IMR-90 (cell line): Measurements from ENCODE around the gene PTPRQ. TPM values are rescaled to one million over a fixed set of nuclear protein-coding genes. Genes with fewer than 3 reads are reported as not detected.

Source experiments
- ATAC-seq: fragments of 200-7000 bp; cut with Tn5 transposase; 2 replicates; pipeline ENCODE4 v1.9.1; 2020; ENCODE audit warnings: low read depth, mild to moderate bottlenecking, moderate library complexity
- BruUV-seq: library from RNA; stranded (reverse); fragments of 400-500 nt; replicated peaks from 2 replicates; lab custom pipeline; 2021; lab: Mats Ljungman, UMichigan
- CTCF ChIA-PET: fragments of 300-600 bp; formaldehyde crosslinking; extraction: SDS; loops from one replicate; lab custom pipeline; 2021; ENCODE audit warnings: antibody characterized with exemption; lab: Yijun Ruan, JAX
- POLR2A ChIA-PET: fragments of 300-600 bp; sonication (Branson Sonifier 250); formaldehyde crosslinking; loops from one replicate; lab custom pipeline; 2022; ENCODE audit warnings: antibody characterized with exemption; ENCODE audit not compliant: unreplicated experiment; lab: Charles Lee
- DNase-seq: peaks from one replicate; pipeline ENCODE4 v3.0.0; 2013
- H2AFZ ChIP-seq: replicated peaks from 2 replicates; pipeline ENCODE3; 2013; ENCODE audit warnings: low read length, mild to moderate bottlenecking; ENCODE audit not compliant: poor library complexity
- H2AK5ac ChIP-seq: 2 replicates; pipeline ENCODE4 v1.6.1; 2013; ENCODE audit warnings: low read depth, low read length, inconsistent platforms
- H2AK9ac ChIP-seq: replicated peaks from 2 replicates; pipeline ENCODE3; 2013; ENCODE audit warnings: mild to moderate bottlenecking, low read depth, low read length, moderate library complexity; ENCODE audit not compliant: poor library complexity
- H2BK120ac ChIP-seq: 2 replicates; pipeline ENCODE4 v1.6.1; 2013; ENCODE audit warnings: low read depth, low read length, inconsistent platforms
- H2BK15ac ChIP-seq: 3 replicates; pipeline ENCODE4 v1.6.1; 2013; ENCODE audit warnings: low read depth, low read length, inconsistent platforms
- H2BK20ac ChIP-seq: 2 replicates; pipeline ENCODE4 v1.6.1; 2013; ENCODE audit warnings: low read depth, mild to moderate bottlenecking, inconsistent platforms, low read length, moderate library complexity
- H2BK5ac ChIP-seq: 2 replicates; pipeline ENCODE4 v1.6.1; 2013; ENCODE audit warnings: mild to moderate bottlenecking, low read depth, low read length, inconsistent platforms; ENCODE audit not compliant: poor library complexity, severe bottlenecking
- H3K14ac ChIP-seq: replicated peaks from 2 replicates; pipeline ENCODE4 v1.6.1; 2013; ENCODE audit warnings: low read depth, low read length, inconsistent platforms
- H3K18ac ChIP-seq: 2 replicates; pipeline ENCODE4 v1.6.1; 2013; ENCODE audit warnings: low read depth, low read length, control low read depth
- H3K23ac ChIP-seq: 2 replicates; pipeline ENCODE4 v1.6.1; 2013; ENCODE audit warnings: low read depth, low read length, inconsistent platforms
- H3K27ac ChIP-seq: 2 replicates; pipeline ENCODE4 v1.5.1; 2013; ENCODE audit warnings: mild to moderate bottlenecking, control low read depth, low read length; ENCODE audit not compliant: insufficient read depth
- H3K27me3 ChIP-seq: 2 replicates; pipeline ENCODE4 v1.6.1; 2013; ENCODE audit warnings: low read length; ENCODE audit not compliant: control insufficient read depth, insufficient read depth
- H3K36me3 ChIP-seq: 2 replicates; pipeline ENCODE4 v1.6.1; 2013; ENCODE audit warnings: low read length, mixed read lengths; ENCODE audit not compliant: control insufficient read depth, insufficient read depth
- H3K4ac ChIP-seq: 2 replicates; pipeline ENCODE4 v1.6.1; 2013; ENCODE audit warnings: low read depth, low read length, inconsistent platforms
- H3K4me1 ChIP-seq: 2 replicates; pipeline ENCODE4 v1.6.1; 2013; ENCODE audit warnings: low read length, mixed read lengths; ENCODE audit not compliant: control insufficient read depth, insufficient read depth
- H3K4me2 ChIP-seq: 2 replicates; pipeline ENCODE4 v1.6.1; 2013; ENCODE audit warnings: low read depth, mild to moderate bottlenecking, control low read depth, low read length, moderate library complexity
- H3K4me3 ChIP-seq: 2 replicates; pipeline ENCODE4 v1.5.1; 2013; ENCODE audit warnings: low read depth, mild to moderate bottlenecking, control low read depth, low read length, moderate library complexity; ENCODE audit not compliant: insufficient read depth
- H3K56ac ChIP-seq: 2 replicates; pipeline ENCODE4 v1.6.1; 2013; ENCODE audit warnings: low read length, inconsistent platforms; ENCODE audit not compliant: insufficient read depth; ENCODE audit errors: extremely low read depth
- H3K79me1 ChIP-seq, 2 experiments: 2 replicates each; pipeline ENCODE4 v1.6.1; 2013; ENCODE audit warnings: low read length in 2 of 2, inconsistent platforms in 1 of 2, low read depth in 1 of 2
- H3K9ac ChIP-seq: 2 replicates; pipeline ENCODE4 v1.6.1; 2013; ENCODE audit warnings: low read depth, low read length, control low read depth
- H3K9me1 ChIP-seq: 2 replicates; pipeline ENCODE4 v1.6.1; 2013; ENCODE audit warnings: low read length, inconsistent platforms; ENCODE audit not compliant: insufficient read depth
- H3K9me3 ChIP-seq: 2 replicates; pipeline ENCODE4 v1.6.1; 2013; ENCODE audit warnings: low read length; ENCODE audit not compliant: control insufficient read depth, insufficient read depth
- H4K20me1 ChIP-seq: 2 replicates; pipeline ENCODE4 v1.6.1; 2013; ENCODE audit warnings: low read length, inconsistent platforms; ENCODE audit not compliant: insufficient read depth
- H4K5ac ChIP-seq: 2 replicates; pipeline ENCODE4 v1.6.1; 2013; ENCODE audit warnings: mild to moderate bottlenecking, low read depth, low read length, control low read depth
- H4K8ac ChIP-seq, 2 experiments: 2 replicates each; pipeline ENCODE4 v1.6.1; 2013; ENCODE audit warnings: low read depth in 2 of 2, low read length in 2 of 2, control low read depth in 1 of 2, inconsistent platforms in 1 of 2
- H4K91ac ChIP-seq: 2 replicates; pipeline ENCODE4 v1.6.1; 2013; ENCODE audit warnings: low read depth, low read length, inconsistent platforms; ENCODE audit not compliant: insufficient read depth
- BHLHE40 ChIP-seq: fragments of 150-350 bp; IDR thresholded peaks from 2 replicates; pipeline ENCODE4 v1.6.1; 2016; ENCODE audit warnings: mild to moderate bottlenecking, low read depth, low read length
- CEBPB ChIP-seq: IDR thresholded peaks from 2 replicates; pipeline ENCODE4 v1.6.1; 2012; ENCODE audit warnings: low read depth, low read length, improper control_type of control experiment
- CHD1 ChIP-seq: IDR thresholded peaks from 2 replicates; pipeline ENCODE4 v1.6.1; 2012; ENCODE audit warnings: low read depth, low read length, improper control_type of control experiment
- MAZ ChIP-seq: IDR thresholded peaks from 2 replicates; pipeline ENCODE4 v1.6.1; 2012; ENCODE audit warnings: low read depth, mild to moderate bottlenecking, low read length, improper control_type of control experiment, moderate library complexity, borderline replicate concordance
- NFE2L2 ChIP-seq: fragments of 150-350 bp; IDR thresholded peaks from 2 replicates; pipeline ENCODE4 v1.6.1; 2016; ENCODE audit warnings: low read depth, mild to moderate bottlenecking, low read length
- POLR2A ChIP-seq: IDR thresholded peaks from 2 replicates; pipeline ENCODE4 v1.6.1; 2012; ENCODE audit warnings: mild to moderate bottlenecking, low read depth, low read length
- RAD21 ChIP-seq: IDR thresholded peaks from 2 replicates; pipeline ENCODE4 v1.6.1; 2012; ENCODE audit warnings: low read length, improper control_type of control experiment
- SMC3 ChIP-seq: fragments of 150-350 bp; IDR thresholded peaks from 2 replicates; pipeline ENCODE4 v1.6.1; 2016; ENCODE audit warnings: low read depth, mild to moderate bottlenecking, antibody characterized with exemption, low read length, moderate library complexity
- WGBS, 2 experiments: methylation state at CpG; one replicate each; pipeline versions ENCODE4 v1.1.5 to v1.1.7; 2013; ENCODE audit warnings: missing lambda C conversion rate in 2 of 2; ENCODE audit not compliant: insufficient read length in 1 of 2; ENCODE audit errors: extremely low coverage in 2 of 2; 5-methylcytosine and 5-hydroxymethylcytosine counted together
- dilution Hi-C: fragments of 300-500 bp; cut with HindIII; formaldehyde crosslinking; loops from one replicate; pipeline ENCODE4 v1.14.3; 2018; ENCODE audit warnings: low sequenced_read_pairs; ENCODE audit not compliant: unreplicated experiment
- in situ Hi-C: fragments of 300-500 bp; cut with MboI; formaldehyde crosslinking; loops from 3 replicates; pipeline ENCODE4 v1.14.3; 2019; ENCODE audit warnings: low sequenced_read_pairs, inconsistent platforms, mixed read lengths
- intact Hi-C: fragments of 100-400 bp; cut with micrococcal nuclease; formaldehyde crosslinking; loops from 2 replicates; pipeline ENCODE4 v1.10.0; 2022
- polyA plus RNA-seq, 3 experiments: library from polyadenylated mRNA; depleted of rRNA; stranded (reverse); fragments of >200 nt; gene quantifications; 2 replicates each; pipeline ENCODE4 v1.2.3, GENCODE V29; 2012; ENCODE audit warnings: low replicate concordance in 1 of 3
- total RNA-seq: library from RNA; depleted of rRNA; stranded (reverse); fragments of >200 nt; gene quantifications from 2 replicates; pipeline ENCODE4 v1.2.3, GENCODE V29; 2012
- TF ChIP-seq, protein P1 (sequence below): fragments of 150-350 bp; IDR thresholded peaks from 2 replicates; pipeline ENCODE4 v1.6.1; 2017; ENCODE audit warnings: mild to moderate bottlenecking, antibody characterized with exemption, low read length, low read depth
- TF ChIP-seq, protein P2 (sequence below): conservative IDR thresholded peaks from 2 replicates; pipeline ENCODE4 v1.5.1; 2012; ENCODE audit warnings: mild to moderate bottlenecking, low read depth, low read length, improper control_type of control experiment

PTPRQ gene
- total and polyA plus RNA-seq, 2 of the 4 experiments (the other 2 are of a cell fraction), result 0.96 to 1.4 TPM

DNA sequence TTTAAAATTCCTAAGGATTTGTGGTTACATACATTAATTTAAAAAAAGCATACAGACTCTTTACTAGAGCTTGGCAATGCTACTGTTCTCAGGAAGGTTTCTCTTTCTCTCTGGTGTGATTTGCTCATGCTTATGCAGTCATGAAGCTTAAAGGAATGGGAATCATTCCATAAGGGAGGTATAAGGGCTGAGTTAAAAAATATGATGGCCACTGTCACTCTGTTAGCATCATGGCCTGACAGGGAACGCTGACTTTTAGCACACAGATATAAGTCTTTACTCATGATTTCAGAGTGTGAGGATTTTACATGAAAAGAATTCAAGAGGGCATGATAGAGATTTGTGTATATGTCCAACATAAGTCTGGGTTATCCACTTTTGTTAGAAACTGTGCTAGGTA is 276.5 kb downstream of the PTPRQ start:
- CTCF ChIA-PET, result no interaction called here
- H2AFZ ChIP-seq, result no peak overlapping the region
- no peaks in the 10 kb centered on the region for H3K79me1 ChIP-seq
- H2BK15ac ChIP-seq, result no peak overlapping the region
- H3K9ac ChIP-seq, result no peak overlapping the region
- H2BK20ac ChIP-seq, result no peak overlapping the region
- no peak overlapping the region for H3K4ac ChIP-seq
- H2BK120ac ChIP-seq, result no peak overlapping the region
- no peak overlapping the region for H2AK9ac ChIP-seq
- H3K9me3 ChIP-seq, result no peaks in the 10 kb centered on the region
- POLR2A ChIA-PET, result no interaction called here
- no CpG with 5 or more reads among the region's 1 CpG for WGBS, 2 experiments
- H3K4me3 ChIP-seq, result no peak overlapping the region
- dilution Hi-C loops, result no loop called here
- H3K4me1 ChIP-seq, result no peaks in the 10 kb centered on the region
- intact Hi-C loops, result no loop called here
- no peak overlapping the region for H3K23ac ChIP-seq
- no peak overlapping the region for H3K18ac ChIP-seq
- no peak overlapping the region for H4K5ac ChIP-seq
- in situ Hi-C loops, result no loop called here
- no peak overlapping the region for H3K27ac ChIP-seq
- no peaks in the 10 kb centered on the region for H4K20me1 ChIP-seq
- DNase-seq (no peak), ATAC-seq (no peak)
- TF ChIP-seq NFE2L2, result no peak
- TF ChIP-seq CHD1, result no peak
- TF ChIP-seq, protein P1, sequence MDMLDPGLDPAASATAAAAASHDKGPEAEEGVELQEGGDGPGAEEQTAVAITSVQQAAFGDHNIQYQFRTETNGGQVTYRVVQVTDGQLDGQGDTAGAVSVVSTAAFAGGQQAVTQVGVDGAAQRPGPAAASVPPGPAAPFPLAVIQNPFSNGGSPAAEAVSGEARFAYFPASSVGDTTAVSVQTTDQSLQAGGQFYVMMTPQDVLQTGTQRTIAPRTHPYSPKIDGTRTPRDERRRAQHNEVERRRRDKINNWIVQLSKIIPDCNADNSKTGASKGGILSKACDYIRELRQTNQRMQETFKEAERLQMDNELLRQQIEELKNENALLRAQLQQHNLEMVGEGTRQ, result no peak
- TF ChIP-seq CEBPB, result no peak
- TF ChIP-seq, protein P2, sequence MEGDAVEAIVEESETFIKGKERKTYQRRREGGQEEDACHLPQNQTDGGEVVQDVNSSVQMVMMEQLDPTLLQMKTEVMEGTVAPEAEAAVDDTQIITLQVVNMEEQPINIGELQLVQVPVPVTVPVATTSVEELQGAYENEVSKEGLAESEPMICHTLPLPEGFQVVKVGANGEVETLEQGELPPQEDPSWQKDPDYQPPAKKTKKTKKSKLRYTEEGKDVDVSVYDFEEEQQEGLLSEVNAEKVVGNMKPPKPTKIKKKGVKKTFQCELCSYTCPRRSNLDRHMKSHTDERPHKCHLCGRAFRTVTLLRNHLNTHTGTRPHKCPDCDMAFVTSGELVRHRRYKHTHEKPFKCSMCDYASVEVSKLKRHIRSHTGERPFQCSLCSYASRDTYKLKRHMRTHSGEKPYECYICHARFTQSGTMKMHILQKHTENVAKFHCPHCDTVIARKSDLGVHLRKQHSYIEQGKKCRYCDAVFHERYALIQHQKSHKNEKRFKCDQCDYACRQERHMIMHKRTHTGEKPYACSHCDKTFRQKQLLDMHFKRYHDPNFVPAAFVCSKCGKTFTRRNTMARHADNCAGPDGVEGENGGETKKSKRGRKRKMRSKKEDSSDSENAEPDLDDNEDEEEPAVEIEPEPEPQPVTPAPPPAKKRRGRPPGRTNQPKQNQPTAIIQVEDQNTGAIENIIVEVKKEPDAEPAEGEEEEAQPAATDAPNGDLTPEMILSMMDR, result no peak
- TF ChIP-seq BHLHE40, result no peak
- TF ChIP-seq SMC3, result no peak
- TF ChIP-seq RAD21, result no peak
- no peak for TF ChIP-seq MAZ
- no peak for TF ChIP-seq POLR2A
- H4K8ac ChIP-seq, result no peak overlapping the region
- BruUV-seq, result no TSS peak
- H3K27me3 ChIP-seq, result no peaks in the 10 kb centered on the region
- H2AK5ac ChIP-seq, result no peak overlapping the region
- H3K56ac ChIP-seq, result no peak overlapping the region
- no peak overlapping the region for H4K91ac ChIP-seq
- no peak overlapping the region for H3K4me2 ChIP-seq
- no peaks in the 10 kb centered on the region for H3K9me1 ChIP-seq
- no peaks in the 10 kb centered on the region for H3K36me3 ChIP-seq
- H2BK5ac ChIP-seq, result no peak overlapping the region
- H3K14ac ChIP-seq, result no peak overlapping the region
